ENCODE data around the gene CPD. TPM values are rescaled to one million over a fixed set of nuclear protein-coding genes. Genes with fewer than 3 reads are reported as not detected.
"Not testable (repeated sequence)": the region's sequence is repeated elsewhere in the genome, so short reads cannot be mapped to it uniquely, and the experiment has no call there.

CPD gene
- total RNA-seq, 2 donors from 2014 or later = 37.7 to 66.1 TPM

DNA sequence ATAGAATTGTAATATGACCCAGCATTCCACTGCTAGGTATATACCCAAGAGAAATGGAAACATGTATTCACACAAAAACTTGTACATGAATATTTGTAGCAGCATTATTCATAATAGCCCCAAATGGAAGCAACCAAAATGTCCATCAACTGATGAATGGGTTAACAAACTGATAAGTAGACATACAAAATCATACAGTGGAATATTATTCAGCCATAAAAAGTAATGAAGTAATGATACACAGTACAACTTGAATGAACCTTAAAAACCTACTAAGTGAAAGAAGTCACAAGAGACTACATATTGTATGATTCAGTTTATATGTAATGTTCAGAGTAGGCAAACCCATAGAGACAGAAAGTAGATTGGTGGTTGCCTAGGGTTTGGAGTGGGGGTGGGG is 58.0 kb downstream of the CPD start:
- Mint-ChIP-seq H3K27ac (no peak overlapping the region), H3K36me3 (peaks cover 19 to 20% of the 10 kb centered on the region in 2 donors), H3K9me3 (no peaks in the 10 kb centered on the region)
- no peak for ATAC-seq
- DNase-seq (ENCODE audit: low spot score in 2 of 2) = no peak

DNA sequence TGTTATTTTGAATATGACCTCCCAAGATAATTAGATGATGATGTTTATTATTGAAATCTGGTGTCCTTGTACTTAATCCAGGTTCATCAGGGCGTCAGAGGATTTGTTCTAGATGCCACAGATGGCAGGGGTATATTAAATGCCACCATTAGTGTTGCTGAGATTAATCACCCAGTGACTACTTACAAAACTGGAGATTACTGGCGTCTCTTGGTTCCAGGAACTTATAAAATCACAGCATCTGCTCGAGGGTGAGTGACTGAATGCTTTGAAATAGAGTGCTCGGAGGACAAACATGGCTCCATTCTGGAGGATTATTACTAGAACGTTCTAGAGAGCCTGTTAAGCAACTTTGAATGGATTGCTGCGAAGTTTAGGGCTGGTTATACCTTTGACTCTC is 65.0 kb downstream of the CPD start:
- H3K9me3 Mint-ChIP-seq = no peaks in the 10 kb centered on the region
- no peak for DNase-seq (ENCODE audit: low spot score in 2 of 2)
- peaks cover 12 to 20% of the 10 kb centered on the region in 2 donors for H3K36me3 Mint-ChIP-seq
- H3K27ac Mint-ChIP-seq = no peak overlapping the region
- ATAC-seq = no peak

DNA sequence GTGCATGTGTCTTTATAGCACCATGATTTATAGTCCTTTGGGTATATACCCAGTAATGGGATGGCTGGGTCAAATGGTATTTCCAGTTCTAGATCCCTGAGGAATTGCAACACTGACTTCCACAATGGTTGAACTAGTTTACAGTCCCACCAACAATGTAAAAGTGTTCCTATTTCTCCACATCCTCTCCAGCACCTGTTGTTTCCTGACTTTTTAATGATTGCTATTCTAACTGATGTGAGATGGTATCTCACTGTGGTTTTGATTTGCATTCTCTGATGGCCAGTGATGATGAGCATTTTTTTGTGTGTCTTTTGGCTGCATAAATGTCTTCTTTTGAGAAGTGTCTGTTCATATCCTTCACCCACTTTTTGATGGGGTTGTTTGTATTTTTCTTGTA is 67.9 kb downstream of the CPD start:
- not testable (repeated sequence) for DNase-seq (ENCODE audit: low spot score in 2 of 2); ATAC-seq; H3K27ac Mint-ChIP-seq; H3K9me3 Mint-ChIP-seq
- peaks cover 12 to 32% of the 10 kb centered on the region in 2 donors for H3K36me3 Mint-ChIP-seq

DNA sequence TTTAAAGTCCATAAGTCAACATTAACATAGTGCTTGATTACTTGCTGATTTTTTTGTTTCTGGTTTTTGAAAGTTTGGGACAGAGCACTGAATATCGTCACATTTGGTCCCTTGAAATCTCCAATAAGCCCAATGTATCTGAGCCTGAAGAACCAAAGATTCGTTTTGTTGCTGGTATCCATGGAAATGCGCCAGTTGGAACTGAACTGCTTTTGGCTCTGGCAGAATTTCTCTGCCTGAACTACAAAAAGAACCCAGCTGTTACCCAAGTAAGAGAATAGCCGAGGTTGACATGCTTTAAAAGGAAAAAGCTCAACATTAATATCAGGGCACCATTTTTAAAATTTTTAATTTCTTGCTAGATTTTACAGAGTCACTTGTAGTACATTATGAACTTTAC is 70.8 kb downstream of the CPD start:
- Mint-ChIP-seq H3K36me3 (peaks cover 22 to 37% of the 10 kb centered on the region in 2 donors), H3K9me3 (no peaks in the 10 kb centered on the region), H3K27ac (no peak overlapping the region)
- DNase-seq (ENCODE audit: low spot score in 2 of 2) (no peak), ATAC-seq (no peak)

DNA sequence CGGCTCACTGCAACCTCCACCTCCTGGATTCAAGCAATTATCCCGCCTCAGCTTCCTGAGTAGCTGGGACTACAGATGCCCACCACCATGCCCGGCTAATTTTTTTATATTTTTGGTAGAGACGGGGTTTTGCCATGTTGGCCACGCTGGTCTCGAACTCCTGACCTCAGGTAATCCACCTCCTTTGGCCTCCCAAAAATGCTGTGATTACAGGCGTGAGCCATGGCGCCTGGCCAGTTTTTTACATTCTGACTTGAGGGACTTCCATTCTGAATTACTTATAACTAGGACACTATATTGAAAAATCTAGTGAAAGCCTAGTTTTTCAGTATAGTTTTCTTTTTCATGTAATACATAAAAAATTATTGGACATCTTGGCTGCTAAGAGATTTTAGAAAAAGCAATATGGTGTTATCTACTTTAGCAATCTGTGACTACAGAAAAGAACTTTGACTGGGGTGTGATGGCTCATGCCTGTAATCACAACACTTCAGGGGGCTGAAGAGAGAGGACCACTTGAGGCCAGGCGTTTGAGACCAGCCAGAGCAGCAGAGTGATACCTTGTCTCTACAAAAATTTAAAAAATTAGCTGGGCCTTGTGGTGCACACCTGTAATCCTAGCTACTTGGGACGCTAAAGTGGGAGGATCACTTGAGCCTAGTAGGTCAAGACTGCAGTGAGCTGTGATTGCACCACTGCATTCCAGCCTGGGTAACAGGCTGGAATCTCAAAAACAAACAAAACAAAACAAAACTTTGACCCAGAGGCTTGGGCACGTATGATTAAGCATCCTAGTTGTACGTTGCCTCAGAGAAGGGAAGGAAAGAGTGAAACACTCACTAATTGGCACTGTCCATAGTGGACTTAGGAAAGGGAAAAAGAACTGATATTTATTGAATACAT is 71.6 kb downstream of the CPD start:
- ATAC-seq = no peak
- H3K27ac Mint-ChIP-seq = no peak overlapping the region
- no peaks in the 10 kb centered on the region for H3K9me3 Mint-ChIP-seq
- peaks cover 24 to 32% of the 10 kb centered on the region in 2 donors for H3K36me3 Mint-ChIP-seq
- DNase-seq (ENCODE audit: low spot score in 2 of 2) = no peak

DNA sequence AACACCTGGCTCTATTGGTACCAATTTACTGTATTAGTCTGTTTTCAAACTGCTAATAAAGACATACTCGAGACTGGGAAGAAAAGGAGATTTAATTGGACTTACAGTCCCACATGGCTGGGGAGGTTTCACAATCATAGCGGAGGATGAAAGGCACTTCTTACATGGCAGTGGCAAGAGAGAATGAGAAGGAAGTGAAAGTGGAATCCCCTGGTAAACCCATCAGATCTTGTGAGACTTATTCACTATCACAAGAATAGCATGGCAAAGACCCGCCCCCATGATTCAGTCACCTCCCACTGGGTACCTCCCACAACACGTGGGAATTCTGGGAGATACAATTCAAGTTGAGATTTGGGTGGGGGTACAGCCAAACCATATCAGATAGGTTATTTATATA is 75.9 kb downstream of the CPD start:
- peaks cover 17 to 31% of the 10 kb centered on the region in 2 donors for H3K36me3 Mint-ChIP-seq

DNA sequence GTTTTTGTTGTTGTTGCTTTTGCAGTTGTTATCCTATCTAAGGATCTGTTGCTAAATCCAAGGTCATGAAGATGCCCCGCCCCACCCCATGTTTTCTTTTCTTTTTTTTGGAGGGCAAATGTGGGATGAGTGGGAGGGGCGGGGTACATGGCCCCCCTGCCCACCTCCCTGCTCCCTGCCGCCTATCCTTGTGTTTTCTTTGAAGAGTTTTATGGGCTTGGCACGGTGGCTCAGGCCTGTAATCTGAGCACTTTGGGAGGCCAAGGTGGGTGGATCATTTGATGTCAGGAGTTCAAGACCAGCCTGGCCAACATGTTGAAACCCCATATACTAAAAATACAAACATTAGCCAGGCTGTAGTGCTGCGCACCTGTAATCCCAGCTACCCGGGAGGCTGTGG is 79.6 kb downstream of the CPD start:
- Mint-ChIP-seq H3K9me3 (no peaks in the 10 kb centered on the region), H3K36me3 (peaks cover 11 to 17% of the 10 kb centered on the region in 2 donors), H3K27ac (no peak overlapping the region)
- no peak for ATAC-seq
- DNase-seq (ENCODE audit: low spot score in 2 of 2) = no peak

More for the DNA sequence above, 75.9 kb downstream of the CPD start:
- no peak for DNase-seq (ENCODE audit: low spot score in 2 of 2)
- ATAC-seq = no peak
- Mint-ChIP-seq H3K27ac (no peak overlapping the region), H3K9me3 (no peaks in the 10 kb centered on the region)

DNA sequence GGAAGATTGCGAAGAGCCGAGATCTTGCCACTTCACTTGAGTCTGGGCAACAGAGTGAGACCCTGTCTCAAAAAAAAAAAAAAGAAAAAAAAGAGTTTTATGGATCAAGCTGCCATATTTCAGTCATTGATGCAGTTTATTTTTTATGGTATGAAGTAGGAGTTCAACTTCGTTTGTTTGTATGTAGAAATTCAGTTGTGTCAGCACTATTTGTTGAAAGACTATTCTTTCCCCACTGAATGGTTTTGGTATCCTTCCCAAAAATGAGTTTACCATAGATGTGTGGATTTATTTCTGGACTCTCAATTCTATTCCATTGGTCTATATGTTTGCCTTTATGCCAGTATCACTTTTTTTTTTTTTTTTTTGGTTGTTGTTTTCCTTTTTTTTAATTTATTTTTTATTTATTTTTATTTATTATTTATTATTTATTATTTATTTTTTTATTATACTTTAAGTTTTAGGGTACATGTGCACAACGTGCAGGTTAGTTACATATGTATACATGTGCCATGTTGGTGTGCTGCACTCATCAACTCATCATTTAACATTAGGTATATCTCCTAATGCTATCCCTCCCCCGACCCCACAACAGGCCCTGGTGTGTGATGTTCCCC is 80.2 kb downstream of the CPD start:
- not testable (repeated sequence) for DNase-seq (ENCODE audit: low spot score in 2 of 2); ATAC-seq; H3K27ac Mint-ChIP-seq; H3K9me3 Mint-ChIP-seq
- H3K36me3 Mint-ChIP-seq = peaks cover 11 to 17% of the 10 kb centered on the region in 2 donors

DNA sequence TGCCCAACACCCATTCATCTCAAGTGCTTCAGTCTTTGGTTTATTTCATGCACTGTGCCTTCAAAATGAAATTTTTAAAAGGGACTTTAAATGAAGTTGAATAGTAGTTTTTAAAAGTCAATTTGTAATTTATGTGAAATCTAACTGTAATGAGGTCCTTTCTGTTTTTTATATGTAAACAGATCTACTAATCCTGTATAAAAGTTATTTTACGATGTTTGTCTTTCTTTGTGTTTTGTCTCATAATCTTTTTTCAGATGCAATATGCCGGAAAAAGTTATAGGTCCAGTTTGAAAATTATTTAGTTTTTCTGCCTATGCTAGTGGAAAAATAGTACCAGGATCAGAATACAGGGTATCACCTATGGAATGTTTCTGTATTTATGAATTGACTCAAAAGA is 89.7 kb downstream of the CPD start:
- Mint-ChIP-seq H3K27ac (no peak overlapping the region), H3K36me3 (peaks cover 0 to 4% of the 10 kb centered on the region in 2 donors), H3K9me3 (no peaks in the 10 kb centered on the region)
- DNase-seq (ENCODE audit: low spot score in 2 of 2) (no peak), ATAC-seq (no peak)

DNA sequence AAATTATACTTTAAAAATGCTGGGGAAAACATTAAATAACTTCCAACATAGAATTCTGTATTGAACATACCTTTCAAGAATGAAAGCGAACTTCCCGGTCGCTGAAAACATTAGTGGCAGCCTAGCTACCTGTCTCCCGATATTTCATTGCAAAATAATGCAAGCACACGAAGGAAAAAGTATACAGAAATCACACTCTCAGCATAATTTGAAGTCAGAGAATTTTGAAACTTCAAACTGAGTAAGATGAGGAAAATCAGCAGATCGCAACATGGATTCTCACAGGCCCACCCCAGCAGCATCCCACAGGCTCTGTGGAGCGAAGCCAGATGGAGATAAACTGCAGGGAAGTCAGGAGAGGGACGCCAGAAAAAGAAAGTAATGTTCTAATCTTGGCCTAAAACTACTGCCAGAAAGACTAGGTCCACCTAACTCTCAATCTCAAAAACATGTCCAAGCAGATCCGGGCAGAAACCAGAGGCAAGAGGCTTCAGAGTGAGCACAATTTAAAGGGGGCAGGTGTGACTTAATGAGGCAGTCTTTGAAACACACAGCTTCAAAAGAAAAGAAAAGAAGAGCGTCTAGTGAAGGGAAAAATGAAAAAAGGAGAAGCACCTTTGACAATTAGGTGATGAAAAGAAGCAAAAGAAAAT is 93.6 kb downstream of the CPD start:
- DNase-seq (ENCODE audit: low spot score in 2 of 2) = no peak
- Mint-ChIP-seq H3K9me3 (no peaks in the 10 kb centered on the region), H3K27ac (no peak overlapping the region), H3K36me3 (peaks cover 3 to 4% of the 10 kb centered on the region in 2 donors)
- ATAC-seq = no peak

DNA sequence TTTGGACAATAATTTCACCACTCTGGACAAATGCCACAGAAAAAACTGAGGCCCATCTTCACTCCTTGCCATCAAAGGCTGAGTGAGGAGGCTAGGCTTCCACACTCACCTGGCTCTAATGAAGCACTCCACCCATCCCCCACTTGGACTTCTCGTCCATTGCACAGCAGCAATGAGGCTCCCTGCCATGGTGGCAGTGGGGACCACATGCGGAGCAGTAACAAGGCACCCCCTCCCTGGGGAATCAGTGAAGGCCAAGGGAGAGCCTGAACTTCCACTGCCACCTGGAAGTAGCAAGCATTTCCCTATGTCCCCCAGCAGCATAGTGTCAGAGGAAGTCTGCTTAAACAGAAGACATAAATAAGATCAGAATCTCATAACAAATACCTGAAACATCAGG is 96.5 kb downstream of the CPD start:
- Mint-ChIP-seq H3K27ac (no peak overlapping the region), H3K36me3 (peaks cover 9 to 10% of the 10 kb centered on the region in 2 donors), H3K9me3 (no peaks in the 10 kb centered on the region)
- DNase-seq (ENCODE audit: low spot score in 2 of 2) (no peak), ATAC-seq (no peak)

DNA sequence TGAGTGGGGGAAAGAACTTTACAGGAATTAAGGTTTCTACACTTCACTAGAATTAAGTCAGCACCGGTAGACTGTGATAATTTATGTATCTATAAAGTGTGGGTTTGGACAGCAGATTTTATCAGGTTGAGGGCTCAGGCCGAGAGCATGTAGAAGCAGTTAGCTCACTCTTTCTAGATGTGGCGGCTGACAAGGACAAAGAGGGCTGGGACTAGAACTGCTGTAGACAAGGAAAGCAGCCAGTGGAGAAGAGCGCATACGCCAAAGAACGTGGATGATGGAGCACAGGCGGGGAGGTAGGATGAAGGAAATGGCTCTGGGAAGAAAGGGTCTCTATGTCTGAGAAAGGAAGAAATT is 98.0 kb downstream of the CPD start:
- Mint-ChIP-seq H3K36me3 (peaks cover 10 to 16% of the 10 kb centered on the region in 2 donors), H3K27ac (peak overlapping the region; percentile 99), H3K9me3 (no peaks in the 10 kb centered on the region)
- ATAC-seq = peak; percentile 28 to 37
- DNase-seq (ENCODE audit: low spot score in 2 of 2) = peak in 1 of 2 donors; percentile 23

DNA sequence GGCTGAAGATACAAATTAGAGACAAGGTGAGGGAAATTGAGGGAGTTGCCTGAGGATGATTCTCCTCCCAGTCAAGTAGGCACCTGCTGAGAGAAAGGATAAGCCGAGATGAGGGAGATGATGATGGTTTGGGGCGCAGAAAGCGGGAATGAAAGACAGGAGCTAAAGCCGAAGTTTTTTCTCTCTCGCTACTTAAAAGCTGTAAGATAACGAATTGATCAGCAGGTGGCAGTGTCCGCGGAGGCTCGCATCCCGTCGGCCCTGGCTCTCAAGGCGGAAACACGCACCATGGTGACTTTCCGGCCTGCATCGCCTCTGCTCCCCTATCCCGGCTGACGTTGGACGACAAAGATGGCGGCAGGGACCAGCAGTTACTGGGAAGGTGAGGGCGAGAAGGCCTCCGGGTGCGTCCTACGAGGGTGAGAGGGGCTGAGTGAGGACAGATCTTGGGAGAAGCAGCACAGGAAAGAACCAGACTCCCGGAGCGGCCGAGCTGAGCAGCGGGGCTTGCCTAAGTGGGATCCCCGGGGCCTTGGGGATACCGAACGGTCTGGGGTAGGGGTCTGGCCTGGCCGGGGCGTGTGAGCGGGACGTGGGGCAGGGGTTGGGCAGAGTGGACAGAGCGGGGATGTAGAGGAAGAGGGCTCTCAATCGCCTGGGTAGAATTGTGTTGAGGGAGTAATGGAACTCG is 98.5 kb downstream of the CPD start, which contains the start of gene GOSR1:
Gene GOSR1 (plus strand): TSS at position 326 of the 691 bp plus-strand sequence. CDS start 26 bp downstream, at position 352.
- ATAC-seq = peak; percentile 99
- H3K36me3 Mint-ChIP-seq = peaks cover 10 to 16% of the 10 kb centered on the region in 2 donors

DNA sequence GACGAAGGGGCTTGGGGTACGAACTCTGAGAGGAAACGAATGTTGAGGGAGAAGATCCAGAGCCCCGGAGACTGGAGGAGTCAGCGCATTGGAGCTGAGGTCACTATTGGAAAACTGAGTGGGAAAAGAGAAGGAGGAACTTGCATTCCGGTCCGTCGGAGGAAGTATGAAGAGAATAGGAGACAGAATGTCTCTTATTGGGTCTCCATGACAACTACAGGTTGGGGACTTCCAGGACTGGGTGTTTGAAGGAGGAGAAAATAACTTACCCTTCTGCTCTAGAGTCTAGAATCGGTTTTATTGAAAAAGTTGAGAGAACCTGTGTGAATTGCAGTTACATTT is 99.0 kb downstream of the CPD start:
- DNase-seq (ENCODE audit: low spot score in 2 of 2) (peak in 1 of 2 donors; percentile 5), ATAC-seq (peak; percentile 7 to 37)
- Mint-ChIP-seq H3K9me3 (no peaks in the 10 kb centered on the region), H3K36me3 (peaks cover 10 to 18% of the 10 kb centered on the region in 2 donors), H3K27ac (peak overlapping the region; percentile 99)

More for the DNA sequence above, 98.5 kb downstream of the CPD start, which contains the start of gene GOSR1:
- peak; percentile 85 to 92 for DNase-seq (ENCODE audit: low spot score in 2 of 2)
- H3K9me3 Mint-ChIP-seq = no peaks in the 10 kb centered on the region
- H3K27ac Mint-ChIP-seq = peak within 1 kb of the TSS; percentile 99

DNA sequence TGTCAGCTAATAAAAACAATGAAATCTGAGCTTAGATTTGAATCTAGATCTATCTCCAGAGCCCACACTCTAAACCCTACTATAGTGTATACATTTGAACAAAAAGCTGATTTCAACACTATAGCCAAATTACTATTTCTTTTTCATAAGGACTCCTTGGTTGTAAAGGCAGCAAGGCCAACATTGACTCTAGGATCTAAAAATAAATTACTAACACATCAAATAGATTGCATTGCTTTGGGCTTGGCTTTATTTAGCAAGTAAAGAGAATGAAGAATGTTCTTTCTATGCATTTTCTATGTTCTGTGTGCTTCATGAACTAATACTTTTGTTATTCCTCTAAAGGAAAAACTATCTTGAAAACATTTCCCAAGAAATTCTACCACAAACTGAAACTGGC is 103.8 kb downstream of the CPD start:
- Mint-ChIP-seq H3K27ac (no peak overlapping the region), H3K9me3 (no peaks in the 10 kb centered on the region), H3K36me3 (peaks cover 4 to 22% of the 10 kb centered on the region in 2 donors)
- DNase-seq (ENCODE audit: low spot score in 2 of 2) (no peak), ATAC-seq (no peak)

DNA sequence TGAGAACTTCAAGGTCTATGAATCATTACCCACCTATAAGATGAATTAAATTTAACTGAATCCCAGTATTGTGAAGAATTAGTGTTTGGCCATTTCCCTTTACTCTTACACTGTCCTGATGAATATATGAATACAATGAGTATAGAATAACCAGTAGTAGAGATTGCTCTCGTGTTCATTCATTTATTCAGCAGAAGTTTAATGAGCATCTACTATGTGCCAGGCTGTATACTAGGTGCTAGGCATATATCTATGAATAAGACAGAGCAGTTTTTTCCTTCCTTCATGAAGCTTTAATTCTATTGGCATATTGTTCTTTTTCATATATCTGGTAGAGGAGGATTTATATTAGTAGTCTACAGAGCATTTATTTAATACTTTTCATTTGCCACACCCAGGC is 104.4 kb downstream of the CPD start:
- DNase-seq (ENCODE audit: low spot score in 2 of 2) (no peak), ATAC-seq (no peak)
- Mint-ChIP-seq H3K27ac (no peak overlapping the region), H3K9me3 (no peaks in the 10 kb centered on the region), H3K36me3 (peaks cover 0 to 18% of the 10 kb centered on the region in 2 donors)

Data from activated naive CD4-positive, alpha-beta T cell treated with anti-CD3 and anti-CD28 coated beads, Interleukin-2, amount 50 U/mL, for 72 hours (primary cell).